Stomach (tissue), 4 donors: Measurements from ENCODE around the gene CDH15.

Experiments used
- EP300 ChIP-seq: sonication (generic); formaldehyde crosslinking; IDR thresholded peaks from one replicate; pipeline ENCODE4 v1.6.1; 2017; ENCODE audit warnings: antibody characterized with exemption
- POLR2A ChIP-seq, 4 donors: fragments of 450-650 bp; IDR thresholded peaks; one replicate each; pipeline ENCODE4 v1.6.1; 2016; ENCODE audit warnings: antibody characterized with exemption in 4 of 4, control low read depth in 2 of 4, mild to moderate bottlenecking in 1 of 4, moderate library complexity in 1 of 4
- TF ChIP-seq, protein P1 (sequence below), 7 experiments: fragments of 450-650 bp in 4 of 7; fragments of 200-600 bp in 3 of 7; sonication (generic) in 3 of 7; IDR thresholded peaks; one replicate each; pipeline ENCODE4 v1.5.1; 2016 to 2019; ENCODE audit warnings: antibody characterized with exemption in 7 of 7, control low read depth in 2 of 7, mild to moderate bottlenecking in 1 of 7

- TF ChIP-seq, protein P1, sequence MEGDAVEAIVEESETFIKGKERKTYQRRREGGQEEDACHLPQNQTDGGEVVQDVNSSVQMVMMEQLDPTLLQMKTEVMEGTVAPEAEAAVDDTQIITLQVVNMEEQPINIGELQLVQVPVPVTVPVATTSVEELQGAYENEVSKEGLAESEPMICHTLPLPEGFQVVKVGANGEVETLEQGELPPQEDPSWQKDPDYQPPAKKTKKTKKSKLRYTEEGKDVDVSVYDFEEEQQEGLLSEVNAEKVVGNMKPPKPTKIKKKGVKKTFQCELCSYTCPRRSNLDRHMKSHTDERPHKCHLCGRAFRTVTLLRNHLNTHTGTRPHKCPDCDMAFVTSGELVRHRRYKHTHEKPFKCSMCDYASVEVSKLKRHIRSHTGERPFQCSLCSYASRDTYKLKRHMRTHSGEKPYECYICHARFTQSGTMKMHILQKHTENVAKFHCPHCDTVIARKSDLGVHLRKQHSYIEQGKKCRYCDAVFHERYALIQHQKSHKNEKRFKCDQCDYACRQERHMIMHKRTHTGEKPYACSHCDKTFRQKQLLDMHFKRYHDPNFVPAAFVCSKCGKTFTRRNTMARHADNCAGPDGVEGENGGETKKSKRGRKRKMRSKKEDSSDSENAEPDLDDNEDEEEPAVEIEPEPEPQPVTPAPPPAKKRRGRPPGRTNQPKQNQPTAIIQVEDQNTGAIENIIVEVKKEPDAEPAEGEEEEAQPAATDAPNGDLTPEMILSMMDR (IDR thresholded peaks at IDR 0.05), result no peak
- no peak for TF ChIP-seq EP300
- no peak for TF ChIP-seq POLR2A (IDR thresholded peaks at IDR 0.05)
Observed at GRCh38 chr16:89160977-89161701, 10.4 kb upstream of the CDH15 start.
